HG03045 (cell line): ENCODE measurements around the gene FOXK1.
"Not testable (repeated sequence)": the region's sequence is repeated elsewhere in the genome, so short reads cannot be mapped to it uniquely, and the experiment has no call there.

ENCODE experiments used
- ATAC-seq: cut with Tn5 transposase; IDR thresholded peaks from one replicate; pipeline ENCODE4 v1.9.1; 2021; ENCODE audit warnings: mild to moderate bottlenecking, moderate library complexity; ENCODE audit not compliant: unreplicated experiment

Gene FOXK1

GRCh38 chr7:4783292-4783652 is 101.2 kb downstream of the FOXK1 start:
- ATAC-seq: no peak

- ATAC-seq: no peak
Measured at GRCh38 chr7:4783762-4784351, 101.8 kb downstream of the FOXK1 start.

GRCh38 chr7:4784799-4785198 is 102.7 kb downstream of the FOXK1 start:
- no peak for ATAC-seq

- no peak for ATAC-seq
Measured at GRCh38 chr7:4785371-4785770, 103.3 kb downstream of the FOXK1 start.

GRCh38 chr7:4786015-4786414 is 103.9 kb downstream of the FOXK1 start:
- ATAC-seq: no peak

- no peak for ATAC-seq
Measured at GRCh38 chr7:4787541-4787940, 105.4 kb downstream of the FOXK1 start.

GRCh38 chr7:4787947-4788626 is 106.0 kb downstream of the FOXK1 start:
- ATAC-seq: no peak

- no peak for ATAC-seq
Measured at GRCh38 chr7:4788627-4789189, 106.6 kb downstream of the FOXK1 start.

GRCh38 chr7:4789194-4790077 is 107.3 kb downstream of the FOXK1 start:
- ATAC-seq: no peak

GRCh38 chr7:4790078-4790465 is 108.0 kb downstream of the FOXK1 start:
- no peak for ATAC-seq

- ATAC-seq: no peak
Measured at GRCh38 chr7:4790516-4790991, 108.5 kb downstream of the FOXK1 start.

- ATAC-seq: no peak
Measured at GRCh38 chr7:4791101-4791737, 109.1 kb downstream of the FOXK1 start.

GRCh38 chr7:4791738-4792536 is 109.8 kb downstream of the FOXK1 start:
- no peak for ATAC-seq

- ATAC-seq: no peak
Measured at GRCh38 chr7:4792537-4793126, 110.5 kb downstream of the FOXK1 start.

- not testable (repeated sequence) for ATAC-seq
Measured at GRCh38 chr7:4793385-4793993, 111.4 kb downstream of the FOXK1 start.

- ATAC-seq: not testable (repeated sequence)
Measured at GRCh38 chr7:4794171-4794570, 112.1 kb downstream of the FOXK1 start.

GRCh38 chr7:4794591-4795350 is 112.7 kb downstream of the FOXK1 start:
- no peak for ATAC-seq

- no peak for ATAC-seq
Measured at GRCh38 chr7:4796453-4796852, 114.4 kb downstream of the FOXK1 start.
